ENCODE results near the gene NLRP9.

DNA sequence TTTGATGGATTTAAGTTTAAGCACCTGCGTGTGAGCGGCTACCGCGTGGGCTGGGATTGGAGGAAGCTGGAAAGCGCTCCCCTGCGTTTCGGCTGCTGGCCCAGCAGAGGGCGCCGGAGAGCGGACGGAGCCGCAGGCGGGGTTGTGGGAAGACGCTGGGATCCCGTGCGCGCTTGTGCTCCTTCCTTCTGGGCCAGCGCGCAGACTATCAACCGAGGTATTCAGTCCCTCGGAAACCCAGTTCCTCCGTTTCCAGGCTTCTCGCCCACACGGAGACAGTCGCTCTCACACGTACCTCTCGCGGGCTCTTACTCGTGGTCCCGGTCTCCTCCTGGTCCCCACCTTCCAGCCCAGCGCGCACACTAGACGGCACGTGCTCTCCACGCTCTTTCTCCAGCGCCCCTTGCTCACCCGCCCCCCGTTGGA lies 34.4 kb downstream of the NLRP9 start:
- TF ChIP-seq, protein P1, sequence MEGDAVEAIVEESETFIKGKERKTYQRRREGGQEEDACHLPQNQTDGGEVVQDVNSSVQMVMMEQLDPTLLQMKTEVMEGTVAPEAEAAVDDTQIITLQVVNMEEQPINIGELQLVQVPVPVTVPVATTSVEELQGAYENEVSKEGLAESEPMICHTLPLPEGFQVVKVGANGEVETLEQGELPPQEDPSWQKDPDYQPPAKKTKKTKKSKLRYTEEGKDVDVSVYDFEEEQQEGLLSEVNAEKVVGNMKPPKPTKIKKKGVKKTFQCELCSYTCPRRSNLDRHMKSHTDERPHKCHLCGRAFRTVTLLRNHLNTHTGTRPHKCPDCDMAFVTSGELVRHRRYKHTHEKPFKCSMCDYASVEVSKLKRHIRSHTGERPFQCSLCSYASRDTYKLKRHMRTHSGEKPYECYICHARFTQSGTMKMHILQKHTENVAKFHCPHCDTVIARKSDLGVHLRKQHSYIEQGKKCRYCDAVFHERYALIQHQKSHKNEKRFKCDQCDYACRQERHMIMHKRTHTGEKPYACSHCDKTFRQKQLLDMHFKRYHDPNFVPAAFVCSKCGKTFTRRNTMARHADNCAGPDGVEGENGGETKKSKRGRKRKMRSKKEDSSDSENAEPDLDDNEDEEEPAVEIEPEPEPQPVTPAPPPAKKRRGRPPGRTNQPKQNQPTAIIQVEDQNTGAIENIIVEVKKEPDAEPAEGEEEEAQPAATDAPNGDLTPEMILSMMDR (IDR thresholded peaks at IDR 0.05; ENCODE audit: low read depth, low read length, poor library complexity, severe bottlenecking): peak; percentile 71
- TF ChIP-seq EZH2phosphoT487 (IDR thresholded peaks at IDR 0.05; ENCODE audit: borderline replicate concordance, low read length): no peak
